Measurements from ENCODE around the gene ERBB2. TPM values are rescaled to one million over a fixed set of nuclear protein-coding genes. Genes with fewer than 3 reads are reported as not detected.
"Not testable (repeated sequence)": the region's sequence is repeated elsewhere in the genome, so short reads cannot be mapped to it uniquely, and the experiment has no call there.

The ERBB2 gene
- total RNA-seq, 4 donors from 2014 or later, result 75.2 to 170 (median 86.5) TPM

- peaks cover 19 to 87% (median 25%) of the 10 kb centered on the region in 3 donors for H3K36me3 ChIP-seq
- TF ChIP-seq CTCF (IDR thresholded peaks at IDR 0.05), result no peak
- TF ChIP-seq POLR2A (IDR thresholded peaks at IDR 0.05), result no peak
- intact Hi-C loops (cut with DNase I), result no loop called here
- WGBS, 2 donors, result 86 to 93% methylated on average over 7 to 13 of the region's 20 CpGs
- no peak overlapping the region for H3K27ac ChIP-seq
- H3K27me3 ChIP-seq, result no peaks in the 10 kb centered on the region
- no peak for DNase-seq
- no peak overlapping the region for H3K4me3 ChIP-seq
- H3K4me1 ChIP-seq, result peaks cover 6 to 44% (median 17%) of the 10 kb centered on the region in 3 donors
- H3K9me3 ChIP-seq, result no peaks in the 10 kb centered on the region
Measured at GRCh38 chr17:39709998-39710964, 10.4 kb downstream of the ERBB2 start.

GRCh38 chr17:39711071-39711470, 11.2 kb downstream of the ERBB2 start:
- intact Hi-C loops (cut with DNase I); H3K27ac ChIP-seq; H3K27me3 ChIP-seq; H3K9me3 ChIP-seq; DNase-seq; H3K4me3 ChIP-seq: not testable (repeated sequence)
- Histone ChIP-seq H3K4me1 (peaks cover 11 to 44% (median 19%) of the 10 kb centered on the region in 3 donors), H3K36me3 (peaks cover 25 to 95% (median 27%) of the 10 kb centered on the region in 3 donors)
- WGBS, 2 donors, result 81 to 83% methylated on average over 11 of the region's 11 CpGs

GRCh38 chr17:39711851-39712250, 12.0 kb downstream of the ERBB2 start:
- peaks cover 25 to 100% (median 29%) of the 10 kb centered on the region in 3 donors for H3K36me3 ChIP-seq
- no peak overlapping the region for H3K27ac ChIP-seq
- H3K9me3 ChIP-seq, result no peaks in the 10 kb centered on the region
- no peak overlapping the region for H3K4me3 ChIP-seq
- 98 to 100% methylated on average over 1 to 7 of the region's 10 CpGs for WGBS, 2 donors
- peaks cover 17 to 44% (median 17%) of the 10 kb centered on the region in 3 donors for H3K4me1 ChIP-seq
- intact Hi-C loops (cut with DNase I), result no loop called here
- no peak for DNase-seq
- TF ChIP-seq POLR2A (IDR thresholded peaks at IDR 0.05) (no peak), CTCF (IDR thresholded peaks at IDR 0.05) (no peak)
- no peaks in the 10 kb centered on the region for H3K27me3 ChIP-seq

GRCh38 chr17:39714234-39714633, 14.4 kb downstream of the ERBB2 start:
- intact Hi-C loops (cut with DNase I), result no loop called here
- Histone ChIP-seq H3K27ac (peak overlapping the region in 1 of 4 donors; percentile 9), H3K4me1 (peaks cover 17 to 44% (median 18%) of the 10 kb centered on the region in 3 donors), H3K36me3 (peaks cover 13 to 100% (median 18%) of the 10 kb centered on the region in 3 donors), H3K9me3 (no peaks in the 10 kb centered on the region), H3K27me3 (no peaks in the 10 kb centered on the region), H3K4me3 (no peak overlapping the region)
- no peak for TF ChIP-seq CTCF (IDR thresholded peaks at IDR 0.05)
- no peak for TF ChIP-seq POLR2A (IDR thresholded peaks at IDR 0.05)
- DNase-seq, result no peak
- WGBS, 2 donors, result 97% methylated on average over 3 to 4 of the region's 4 CpGs

GRCh38 chr17:39715375-39716072, 15.7 kb downstream of the ERBB2 start:
- Histone ChIP-seq H3K27ac (peak overlapping the region; percentile 91 to 95 (median 94)), H3K4me1 (peaks cover 17 to 48% (median 18%) of the 10 kb centered on the region in 3 donors), H3K4me3 (no peak overlapping the region), H3K36me3 (peaks cover 9 to 100% (median 14%) of the 10 kb centered on the region in 3 donors), H3K9me3 (no peaks in the 10 kb centered on the region), H3K27me3 (no peaks in the 10 kb centered on the region)
- 57 to 83% methylated on average over 6 to 10 of the region's 18 CpGs for WGBS, 2 donors
- TF ChIP-seq CTCF (IDR thresholded peaks at IDR 0.05) (peak in 2 of 6 experiments; percentile 11 to 44), POLR2A (IDR thresholded peaks at IDR 0.05) (no peak)
- no peak for DNase-seq
- intact Hi-C loops (cut with DNase I), result no loop called here
